ENCODE measurements around the gene AMBRA1. TPM values are rescaled to one million over a fixed set of nuclear protein-coding genes. Genes with fewer than 3 reads are reported as not detected.

AMBRA1 gene
- total and polyA plus RNA-seq, 2 donors (not counting 3 experiments of a cell fraction or from before 2014, with no cell fraction given), result 18.4 to 32.4 TPM

DNA sequence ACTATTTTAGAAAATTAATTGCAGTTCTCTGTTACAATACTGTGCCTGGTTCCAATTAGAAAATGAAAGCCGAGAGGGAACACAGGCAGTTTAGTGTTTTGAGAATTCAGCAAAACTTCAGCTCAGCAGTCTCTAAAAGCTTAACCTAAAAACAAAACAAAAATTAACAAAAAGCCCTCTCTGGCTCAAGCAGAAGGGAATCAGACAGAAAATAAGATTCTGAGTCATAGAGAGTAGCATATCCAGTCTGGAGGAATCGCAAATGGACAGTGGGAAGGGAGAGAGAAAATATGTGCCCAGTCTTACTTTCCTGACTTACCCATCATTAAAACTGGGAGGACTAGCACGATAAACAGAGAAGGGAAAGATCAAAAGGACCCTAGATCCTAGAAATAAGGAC, 164.1 kb downstream of the AMBRA1 start:
- no TSS peak for BruUV-seq (replicated peaks)
- H3K27ac ChIP-seq (ENCODE audit: insufficient read depth, low read depth, low read length), result no peak overlapping the region
- CTCF ChIA-PET, result interaction anchor here (1.3 kb wide), 2 partner anchors 37 to 100 kb away, joined by 3 to 4 read pairs; no protein-coding TSS in a partner anchor

More for the DNA sequence above, 164.1 kb downstream of the AMBRA1 start:
- no peak overlapping the region for H3K4me3 ChIP-seq (replicated peaks in 1 of 3; ENCODE audit: insufficient read depth in 1 of 3, low read depth in 1 of 3, low read length in 3 of 3)
- TF ChIP-seq MYC (IDR thresholded peaks at IDR 0.05; ENCODE audit: low read depth, low read length), result no peak
- TF ChIP-seq POLR2AphosphoS5 (IDR thresholded peaks at IDR 0.05; ENCODE audit: insufficient read depth, low read depth, low read length), result no peak
- no peak for TF ChIP-seq EZH2 (IDR thresholded peaks at IDR 0.05; ENCODE audit: borderline replicate concordance, low read depth, low read length, severe bottlenecking)
- TF ChIP-seq GATA2 (IDR thresholded peaks at IDR 0.05; ENCODE audit: insufficient read depth, insufficient read length, low read depth, low read length), result no peak
- no peak for TF ChIP-seq FOS (IDR thresholded peaks at IDR 0.05; ENCODE audit: borderline replicate concordance, insufficient read depth, low read length)
- TF ChIP-seq, protein P1, sequence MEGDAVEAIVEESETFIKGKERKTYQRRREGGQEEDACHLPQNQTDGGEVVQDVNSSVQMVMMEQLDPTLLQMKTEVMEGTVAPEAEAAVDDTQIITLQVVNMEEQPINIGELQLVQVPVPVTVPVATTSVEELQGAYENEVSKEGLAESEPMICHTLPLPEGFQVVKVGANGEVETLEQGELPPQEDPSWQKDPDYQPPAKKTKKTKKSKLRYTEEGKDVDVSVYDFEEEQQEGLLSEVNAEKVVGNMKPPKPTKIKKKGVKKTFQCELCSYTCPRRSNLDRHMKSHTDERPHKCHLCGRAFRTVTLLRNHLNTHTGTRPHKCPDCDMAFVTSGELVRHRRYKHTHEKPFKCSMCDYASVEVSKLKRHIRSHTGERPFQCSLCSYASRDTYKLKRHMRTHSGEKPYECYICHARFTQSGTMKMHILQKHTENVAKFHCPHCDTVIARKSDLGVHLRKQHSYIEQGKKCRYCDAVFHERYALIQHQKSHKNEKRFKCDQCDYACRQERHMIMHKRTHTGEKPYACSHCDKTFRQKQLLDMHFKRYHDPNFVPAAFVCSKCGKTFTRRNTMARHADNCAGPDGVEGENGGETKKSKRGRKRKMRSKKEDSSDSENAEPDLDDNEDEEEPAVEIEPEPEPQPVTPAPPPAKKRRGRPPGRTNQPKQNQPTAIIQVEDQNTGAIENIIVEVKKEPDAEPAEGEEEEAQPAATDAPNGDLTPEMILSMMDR (IDR thresholded peaks at IDR 0.05; ENCODE audit: extremely low read depth in 1 of 2, insufficient read depth in 1 of 2, low read depth in 1 of 2, low read length in 2 of 2), result no peak
- no peak for TF ChIP-seq POLR2A (IDR thresholded peaks at IDR 0.05; ENCODE audit: low read depth, low read length)
- TF ChIP-seq, protein P2, sequence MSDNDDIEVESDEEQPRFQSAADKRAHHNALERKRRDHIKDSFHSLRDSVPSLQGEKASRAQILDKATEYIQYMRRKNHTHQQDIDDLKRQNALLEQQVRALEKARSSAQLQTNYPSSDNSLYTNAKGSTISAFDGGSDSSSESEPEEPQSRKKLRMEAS (IDR thresholded peaks at IDR 0.05; ENCODE audit: insufficient read depth, insufficient read length), result no peak
- TF ChIP-seq JUN (IDR thresholded peaks at IDR 0.05; ENCODE audit: borderline replicate concordance, insufficient read depth, insufficient read length, low read depth), result no peak
- peaks cover 7 to 12% of the 10 kb centered on the region in 2 experiments for H3K36me3 ChIP-seq (ENCODE audit: control insufficient read depth in 2 of 2, extremely low read depth in 1 of 2, insufficient read depth in 2 of 2, low read length in 2 of 2)
- FAIRE-seq (no peak), DNase-seq (ENCODE audit: low read depth, low spot score) (no peak)
- H3K9me3 ChIP-seq (replicated peaks; ENCODE audit: control insufficient read depth, insufficient read depth, low read length), result no peaks in the 10 kb centered on the region
- no peaks in the 10 kb centered on the region for H3K9me1 ChIP-seq (replicated peaks; ENCODE audit: control insufficient read depth, extremely low read depth, insufficient read depth, low read length)
- no peak overlapping the region for H3K9ac ChIP-seq (replicated peaks; ENCODE audit: extremely low read depth, insufficient read depth, low read length)
- no peaks in the 10 kb centered on the region for H3K79me2 ChIP-seq (ENCODE audit: control insufficient read depth, insufficient read depth, low read length)
- intact Hi-C loops (cut with micrococcal nuclease), result no loop called here
- H3K27me3 ChIP-seq (ENCODE audit: control insufficient read depth in 2 of 2, insufficient read depth in 2 of 2, low read length in 2 of 2), result no peaks in the 10 kb centered on the region
- dilution Hi-C loops (cut with MboI; ENCODE audit: extremely low pct_ligation_motif_present, low sequenced_read_pairs), result no loop called here
- no peaks in the 10 kb centered on the region for H3K4me1 ChIP-seq (ENCODE audit: control insufficient read depth, extremely low read depth, insufficient read depth, low read length)
- no peak overlapping the region for H2AFZ ChIP-seq (ENCODE audit: low read depth, low read length)
- H3K4me2 ChIP-seq (ENCODE audit: insufficient read depth, low read length), result no peak overlapping the region
- no peaks in the 10 kb centered on the region for H4K20me1 ChIP-seq (replicated peaks; ENCODE audit: control insufficient read depth, extremely low read depth, insufficient read depth, low read length)
- POLR2A ChIA-PET, result no interaction called here
